Nephron progenitor cell (in vitro differentiated cells): ENCODE measurements around the gene HARS2.
"Not testable (repeated sequence)": the region's sequence is repeated elsewhere in the genome, so short reads cannot be mapped to it uniquely, and the experiment has no call there.

Source experiments
- DNase-seq: peaks from one replicate; pipeline ENCODE4 v3.0.0; 2021
- H3K27ac Mint-ChIP-seq: 2 replicates; pipeline ENCODE4 v1.8.0; 2021; ENCODE audit warnings: mild to moderate bottlenecking, moderate library complexity, mixed read lengths
- H3K27me3 Mint-ChIP-seq: 2 replicates; pipeline ENCODE4 v1.8.0; 2021; ENCODE audit warnings: mild to moderate bottlenecking, low read depth, mixed read lengths; ENCODE audit not compliant: poor library complexity
- H3K36me3 Mint-ChIP-seq: 2 replicates; pipeline ENCODE4 v1.8.0; 2021; ENCODE audit warnings: low read depth, mixed read lengths
- H3K4me1 Mint-ChIP-seq: 2 replicates; pipeline ENCODE4 v1.8.0; 2021; ENCODE audit warnings: mixed read lengths
- H3K4me3 Mint-ChIP-seq: 2 replicates; pipeline ENCODE4 v1.8.0; 2021; ENCODE audit warnings: mild to moderate bottlenecking, moderate library complexity, mixed read lengths
- H3K9me3 Mint-ChIP-seq: 2 replicates; pipeline ENCODE4 v1.8.0; 2021; ENCODE audit warnings: mild to moderate bottlenecking, moderate library complexity, mixed read lengths
- TF ChIP-seq, protein P1 (sequence below): fragments of 200-600 bp; sonication (generic); IDR thresholded peaks from 2 replicates; pipeline ENCODE4 v1.5.0; 2021; ENCODE audit warnings: antibody characterized with exemption

The HARS2 gene

DNA sequence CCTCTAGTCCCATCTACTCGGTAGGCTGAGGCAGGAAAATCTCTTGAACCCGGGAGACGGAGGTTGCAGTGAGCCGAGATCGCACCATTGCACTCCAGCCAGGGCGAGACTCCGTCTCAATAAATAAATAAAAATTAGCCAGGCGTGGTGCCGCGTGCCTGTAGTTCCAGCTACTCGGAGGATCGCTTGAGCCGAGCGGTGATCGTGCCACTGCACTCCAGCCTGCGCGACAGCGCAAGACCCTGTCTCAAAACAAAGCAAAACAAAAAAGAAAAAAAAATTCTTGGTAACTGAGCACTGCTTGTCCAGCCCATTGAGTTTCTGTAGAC is 27.3 kb upstream of the HARS2 start:
- Mint-ChIP-seq H3K4me3 (peak overlapping the region; percentile 100), H3K4me1 (peaks cover 21% of the 10 kb centered on the region), H3K36me3 (peaks cover 69% of the 10 kb centered on the region), H3K9me3 (no peaks in the 10 kb centered on the region), H3K27me3 (peaks cover 3% of the 10 kb centered on the region), H3K27ac (peak overlapping the region; percentile 97)
- DNase-seq, result no peak
- TF ChIP-seq, protein P1, sequence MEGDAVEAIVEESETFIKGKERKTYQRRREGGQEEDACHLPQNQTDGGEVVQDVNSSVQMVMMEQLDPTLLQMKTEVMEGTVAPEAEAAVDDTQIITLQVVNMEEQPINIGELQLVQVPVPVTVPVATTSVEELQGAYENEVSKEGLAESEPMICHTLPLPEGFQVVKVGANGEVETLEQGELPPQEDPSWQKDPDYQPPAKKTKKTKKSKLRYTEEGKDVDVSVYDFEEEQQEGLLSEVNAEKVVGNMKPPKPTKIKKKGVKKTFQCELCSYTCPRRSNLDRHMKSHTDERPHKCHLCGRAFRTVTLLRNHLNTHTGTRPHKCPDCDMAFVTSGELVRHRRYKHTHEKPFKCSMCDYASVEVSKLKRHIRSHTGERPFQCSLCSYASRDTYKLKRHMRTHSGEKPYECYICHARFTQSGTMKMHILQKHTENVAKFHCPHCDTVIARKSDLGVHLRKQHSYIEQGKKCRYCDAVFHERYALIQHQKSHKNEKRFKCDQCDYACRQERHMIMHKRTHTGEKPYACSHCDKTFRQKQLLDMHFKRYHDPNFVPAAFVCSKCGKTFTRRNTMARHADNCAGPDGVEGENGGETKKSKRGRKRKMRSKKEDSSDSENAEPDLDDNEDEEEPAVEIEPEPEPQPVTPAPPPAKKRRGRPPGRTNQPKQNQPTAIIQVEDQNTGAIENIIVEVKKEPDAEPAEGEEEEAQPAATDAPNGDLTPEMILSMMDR, result no peak

DNA sequence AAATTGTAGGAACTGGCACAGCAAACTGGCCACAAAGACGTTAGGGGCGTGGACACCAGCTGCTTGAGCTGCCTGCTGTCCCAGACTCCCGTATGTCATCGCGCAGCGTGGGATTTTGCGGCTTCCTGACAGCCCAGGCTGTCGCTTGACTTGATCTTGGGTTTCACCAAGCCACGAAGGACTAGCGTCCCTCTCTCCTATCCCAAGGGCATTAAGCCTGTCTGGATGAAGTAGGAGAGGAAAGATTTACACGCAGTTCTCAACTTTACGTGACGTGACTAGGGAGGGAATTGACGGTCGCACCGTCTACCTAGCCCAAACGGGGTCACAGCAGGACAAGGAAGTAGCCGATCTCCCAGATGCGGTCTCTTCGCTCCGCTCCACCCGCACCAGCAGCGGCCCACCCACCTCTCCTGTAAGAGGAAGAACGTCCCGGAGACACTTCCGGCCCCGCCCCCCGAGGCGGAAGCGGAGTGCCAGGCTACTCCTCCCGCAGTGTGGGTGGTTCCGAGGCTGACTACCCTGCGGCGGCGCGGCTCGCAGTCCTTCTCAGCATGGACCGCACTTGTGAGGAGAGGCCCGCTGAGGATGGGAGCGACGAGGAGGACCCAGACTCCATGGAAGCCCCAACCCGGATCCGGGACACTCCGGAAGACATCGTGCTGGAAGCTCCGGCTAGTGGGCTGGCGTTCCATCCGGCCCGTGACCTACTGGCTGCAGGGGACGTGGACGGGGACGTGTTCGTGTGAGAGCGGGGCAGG is 26.7 kb upstream of the HARS2 start, which contains the start of gene WDR55:
TSS of gene WDR55 (plus strand) at position 546 of the 761 bp plus-strand sequence. CDS start at position 555, 9 bp downstream.
- peaks cover 21% of the 10 kb centered on the region for H3K4me1 Mint-ChIP-seq

DNA sequence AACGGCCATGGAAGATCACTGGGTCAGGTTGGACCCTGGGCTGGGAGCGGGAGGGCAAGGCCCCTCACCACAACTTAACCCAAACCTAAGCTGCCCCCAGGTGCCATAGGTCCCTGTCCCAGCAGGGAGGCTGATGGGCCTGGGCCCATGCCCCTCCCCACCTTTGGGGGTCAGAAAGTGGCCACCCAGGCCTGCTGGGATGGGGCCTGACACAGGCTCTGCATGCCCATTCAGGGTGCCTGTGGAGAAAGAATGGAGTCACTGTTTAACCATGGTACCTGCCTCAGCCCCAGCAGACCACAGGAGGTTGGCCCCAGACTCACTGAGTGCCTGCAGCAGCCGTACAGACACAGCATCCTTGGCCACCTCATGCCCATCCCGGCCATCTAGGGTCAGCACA is 20.2 kb upstream of the HARS2 start:
- H3K4me3 Mint-ChIP-seq, DNase-seq, H3K4me1 Mint-ChIP-seq, H3K27me3 Mint-ChIP-seq, H3K27ac Mint-ChIP-seq, H3K9me3 Mint-ChIP-seq: not testable (repeated sequence)
- H3K36me3 Mint-ChIP-seq, result peaks cover 62% of the 10 kb centered on the region

More for the DNA sequence above, 26.7 kb upstream of the HARS2 start, which contains the start of gene WDR55:
- H3K36me3 Mint-ChIP-seq, result peaks cover 69% of the 10 kb centered on the region
- peak; percentile 94 for DNase-seq
- H3K27me3 Mint-ChIP-seq, result peaks cover 3% of the 10 kb centered on the region
- no peaks in the 10 kb centered on the region for H3K9me3 Mint-ChIP-seq
- H3K27ac Mint-ChIP-seq, result peak within 1 kb of the TSS; percentile 97
- H3K4me3 Mint-ChIP-seq, result peak within 1 kb of the TSS; percentile 100
- TF ChIP-seq, protein P1, result no peak

DNA sequence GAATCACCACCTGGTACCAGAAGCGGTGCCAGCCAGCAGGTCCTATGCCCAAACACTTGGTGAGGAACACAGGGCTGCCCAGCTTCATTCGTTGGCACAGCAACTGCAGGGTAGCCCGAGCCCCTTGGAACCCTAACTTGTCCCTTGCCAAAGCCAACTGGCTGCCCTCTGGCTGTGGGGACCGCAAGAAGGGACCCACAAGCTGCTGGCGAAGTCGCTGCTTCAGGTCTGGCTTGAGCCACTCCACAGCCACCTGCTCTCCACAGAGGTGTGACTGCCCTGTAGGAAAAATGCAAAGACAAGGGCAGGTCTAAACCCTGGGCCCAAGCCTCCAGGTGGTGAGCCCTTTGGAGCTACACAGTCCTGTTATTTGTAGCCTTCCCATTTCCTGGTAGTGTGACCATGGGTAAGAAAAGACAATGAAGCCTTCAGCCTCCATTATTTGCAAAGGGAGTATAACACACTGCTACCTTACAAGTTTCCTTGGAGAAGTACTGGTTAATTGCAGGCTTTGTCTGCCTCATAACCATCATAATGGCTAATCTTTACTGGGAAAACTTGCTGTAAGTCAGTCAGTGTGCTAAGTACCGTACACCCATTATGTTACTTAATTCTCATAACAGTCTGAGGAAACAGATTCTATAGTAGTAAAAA is 19.7 kb upstream of the HARS2 start:
- H3K27ac Mint-ChIP-seq, result peak overlapping the region; percentile 39
- TF ChIP-seq, protein P1, result no peak
- H3K27me3 Mint-ChIP-seq, result peaks cover 4% of the 10 kb centered on the region
- H3K9me3 Mint-ChIP-seq, result no peaks in the 10 kb centered on the region
- DNase-seq, result no peak
- H3K4me3 Mint-ChIP-seq, result no peak overlapping the region
- H3K4me1 Mint-ChIP-seq, result peaks cover 1% of the 10 kb centered on the region
- peaks cover 62% of the 10 kb centered on the region for H3K36me3 Mint-ChIP-seq

DNA sequence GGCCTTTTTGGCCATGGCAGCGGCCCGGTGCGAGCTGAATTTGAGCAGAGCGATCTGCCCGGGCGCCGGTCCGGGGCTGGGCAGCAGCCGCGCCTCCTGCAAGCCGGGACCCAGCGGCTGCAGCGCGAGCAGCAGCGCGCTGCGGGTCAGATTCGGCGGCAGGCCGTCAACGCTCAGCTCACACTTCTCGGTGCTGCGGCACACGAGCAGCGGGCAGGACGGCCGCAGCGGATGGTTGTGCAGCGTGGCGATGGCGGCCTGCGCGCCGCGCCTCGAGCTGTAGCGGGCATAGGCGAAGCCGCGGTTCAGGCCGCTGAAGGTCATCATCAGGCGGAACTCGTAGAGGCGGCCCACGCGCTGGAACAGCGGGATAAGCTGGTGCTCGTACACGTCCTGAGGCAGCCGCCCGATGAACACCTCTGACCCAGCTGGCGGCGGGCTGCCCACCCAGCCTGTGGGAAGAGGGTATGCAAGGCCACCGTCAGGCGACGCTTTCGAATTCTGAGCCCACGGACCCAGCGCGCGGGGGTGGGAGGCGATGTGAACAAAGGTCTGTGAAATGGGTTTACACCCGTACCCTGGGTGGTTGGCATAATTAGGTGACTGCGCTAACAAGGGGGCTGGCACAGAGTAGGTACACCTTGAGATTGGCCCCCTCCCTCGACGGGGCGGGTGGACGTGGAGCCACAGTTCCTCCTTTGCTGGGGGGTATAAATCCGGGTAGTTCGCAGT is 18.6 kb upstream of the HARS2 start:
- H3K4me3 Mint-ChIP-seq, result no peak overlapping the region
- peaks cover 60% of the 10 kb centered on the region for H3K36me3 Mint-ChIP-seq
- DNase-seq, result peak; percentile 41
- TF ChIP-seq, protein P1, result no peak
- H3K27me3 Mint-ChIP-seq, result peaks cover 4% of the 10 kb centered on the region
- no peaks in the 10 kb centered on the region for H3K9me3 Mint-ChIP-seq
- no peaks in the 10 kb centered on the region for H3K4me1 Mint-ChIP-seq
- no peak overlapping the region for H3K27ac Mint-ChIP-seq
